SK-N-SH treated with all-trans-retinoic acid at 6 μM for 48 hours (cell line): ENCODE results near the gene ZNF492.
A peak's percentile ranks its signal among the peaks of the same experiment; 100 is the strongest.
"Not testable (repeated sequence)": the region's sequence is repeated elsewhere in the genome, so short reads cannot be mapped to it uniquely, and the experiment has no call there.

Experiments
- ATAC-seq: fragments of 200-7000 bp; cut with Tn5 transposase; 3 replicates; pipeline ENCODE4 v1.9.1; 2020; ENCODE audit warnings: mild to moderate bottlenecking, moderate library complexity
- CREB5 ChIP-seq: fragments of 250-450 bp; sonication (Bioruptor Pico); IDR thresholded peaks from 2 replicates; pipeline ENCODE4 v1.5.1; 2020; ENCODE audit warnings: low read depth, mild to moderate bottlenecking, moderate library complexity
- CSRNP3 ChIP-seq: fragments of 250-450 bp; sonication (Bioruptor Pico); IDR thresholded peaks from 2 replicates; pipeline ENCODE4 v1.5.1; 2021; ENCODE audit warnings: mild to moderate bottlenecking, moderate library complexity
- ESRRG ChIP-seq: fragments of 250-450 bp; sonication (Bioruptor Pico); IDR thresholded peaks from 2 replicates; pipeline ENCODE4 v1.6.1; 2021; ENCODE audit warnings: mild to moderate bottlenecking
- GLIS3 ChIP-seq: fragments of 250-450 bp; sonication (Bioruptor Pico); IDR thresholded peaks from 2 replicates; pipeline ENCODE4 v1.5.0; 2020; ENCODE audit warnings: mild to moderate bottlenecking, moderate library complexity
- ISL1 ChIP-seq: fragments of 250-450 bp; sonication (Bioruptor Pico); IDR thresholded peaks from 2 replicates; pipeline ENCODE4 v2.1.2; 2022; ENCODE audit warnings: mild to moderate bottlenecking, moderate library complexity
- OSR1 ChIP-seq: fragments of 250-450 bp; sonication (Bioruptor Pico); IDR thresholded peaks from 2 replicates; pipeline ENCODE4 v1.8.0; 2022; ENCODE audit warnings: moderate library complexity, mild to moderate bottlenecking, inconsistent platforms
- PATZ1 ChIP-seq: fragments of 250-450 bp; sonication (Bioruptor Pico); IDR thresholded peaks from 2 replicates; pipeline ENCODE4 v1.8.0; 2020; ENCODE audit warnings: mild to moderate bottlenecking, moderate library complexity, borderline replicate concordance
- RARB ChIP-seq: fragments of 250-450 bp; sonication (Bioruptor Pico); IDR thresholded peaks from 2 replicates; pipeline ENCODE4 v1.8.0; 2021; ENCODE audit warnings: mild to moderate bottlenecking, moderate library complexity
- SNAI2 ChIP-seq: fragments of 250-450 bp; sonication (Bioruptor Pico); IDR thresholded peaks from 2 replicates; pipeline ENCODE4 v1.5.0; 2020; ENCODE audit warnings: mild to moderate bottlenecking, moderate library complexity
- TCF4 ChIP-seq: fragments of 250-450 bp; sonication (Bioruptor Pico); IDR thresholded peaks from 2 replicates; pipeline ENCODE4 v1.8.0; 2021; ENCODE audit warnings: mild to moderate bottlenecking, moderate library complexity, borderline replicate concordance
- TOX ChIP-seq: fragments of 250-450 bp; sonication (Bioruptor Pico); IDR thresholded peaks from 2 replicates; pipeline ENCODE4 v1.8.0; 2021; ENCODE audit warnings: mild to moderate bottlenecking, moderate library complexity, borderline replicate concordance
- TSHZ2 ChIP-seq: fragments of 250-450 bp; sonication (Bioruptor Pico); IDR thresholded peaks from 2 replicates; pipeline ENCODE4 v1.5.0; 2020; ENCODE audit warnings: mild to moderate bottlenecking, moderate library complexity
- ZC3H10 ChIP-seq: fragments of 250-450 bp; sonication (Bioruptor Pico); IDR thresholded peaks from 2 replicates; pipeline ENCODE4 v1.5.1; 2021; ENCODE audit warnings: mild to moderate bottlenecking, moderate library complexity
- ZFP30 ChIP-seq: fragments of 450-650 bp; formaldehyde crosslinking; IDR thresholded peaks from 2 replicates; pipeline ENCODE4 v1.5.0; 2022; ENCODE audit warnings: mild to moderate bottlenecking, moderate library complexity
- ZNF8 ChIP-seq: fragments of 450-650 bp; formaldehyde crosslinking; IDR thresholded peaks from 2 replicates; pipeline ENCODE4 v1.5.0; 2020; ENCODE audit warnings: mild to moderate bottlenecking, moderate library complexity

Gene ZNF492

GRCh38 chr19:22625266-22626035 is 8.7 kb upstream of the ZNF492 start:
- TF ChIP-seq CSRNP3 (CRISPR knock-in tag) (no peak), ZC3H10 (CRISPR knock-in tag) (no peak)
- no peak for ATAC-seq

- no peak for ATAC-seq
- TF ChIP-seq OSR1 (CRISPR knock-in tag) (no peak), CREB5 (no peak)
Observed at GRCh38 chr19:22627526-22627925, 6.6 kb upstream of the ZNF492 start.

GRCh38 chr19:22628401-22628800 is 5.7 kb upstream of the ZNF492 start:
- no peak for ATAC-seq

GRCh38 chr19:22634450-22634827 is 315 bp downstream of the ZNF492 start:
- ATAC-seq = peak; percentile 65

More at GRCh38 chr19:22628401-22628800, 5.7 kb upstream of the ZNF492 start:
- TF ChIP-seq PATZ1 (CRISPR knock-in tag) (no peak), ISL1 (CRISPR knock-in tag) (no peak), ZFP30 (no peak), RARB (CRISPR knock-in tag) (no peak)

GRCh38 chr19:22685493-22685892 is 51.4 kb downstream of the ZNF492 start:
- ATAC-seq = not testable (repeated sequence)

More at GRCh38 chr19:22634450-22634827, 315 bp downstream of the ZNF492 start:
- no peak for TF ChIP-seq SNAI2

GRCh38 chr19:22702661-22703060 is 68.5 kb downstream of the ZNF492 start:
- ATAC-seq = not testable (repeated sequence)

- not testable (repeated sequence) for ATAC-seq
Observed at GRCh38 chr19:22703096-22703495, 69.0 kb downstream of the ZNF492 start.

- TF ChIP-seq TCF4 (CRISPR knock-in tag) (no peak), ZC3H10 (CRISPR knock-in tag) (no peak), RARB (CRISPR knock-in tag) (no peak), GLIS3 (CRISPR knock-in tag) (no peak), CSRNP3 (CRISPR knock-in tag) (no peak), TSHZ2 (CRISPR knock-in tag) (no peak), TOX (CRISPR knock-in tag) (no peak), PATZ1 (CRISPR knock-in tag) (no peak), ISL1 (CRISPR knock-in tag) (no peak), ESRRG (CRISPR knock-in tag) (no peak), ZNF8 (no peak), SNAI2 (no peak)
- no peak for ATAC-seq
Observed at GRCh38 chr19:22708983-22709382, 74.9 kb downstream of the ZNF492 start.
